ENCODE results near the gene PTCH2. TPM values are rescaled to one million over a fixed set of nuclear protein-coding genes. Genes with fewer than 3 reads are reported as not detected.
"Not testable (repeated sequence)": the region's sequence is repeated elsewhere in the genome, so short reads cannot be mapped to it uniquely, and the experiment has no call there.

The PTCH2 gene
- total RNA-seq, 2 experiments from 2014 or later: 0.61 to 0.62 TPM

- Mint-ChIP-seq H3K4me3 (no peak overlapping the region), H3K9me3 (no peaks in the 10 kb centered on the region), H3K27me3 (no peaks in the 10 kb centered on the region), H3K27ac (no peak overlapping the region), H3K36me3 (peaks cover 18% of the 10 kb centered on the region), H3K4me1 (ENCODE audit: low read depth) (no peaks in the 10 kb centered on the region)
- ChIA-PET POLR2A (interaction anchor here (0.6 kb wide), 1 partner anchor 326 kb away, joined by 3 read pairs; no protein-coding TSS in a partner anchor), CTCF (no interaction called here)
- no peak for DNase-seq
- intact Hi-C loops (cut with micrococcal nuclease): no loop called here
Observed at GRCh38 chr1:44857446-44857845, 14.4 kb upstream of the PTCH2 start.

DNA sequence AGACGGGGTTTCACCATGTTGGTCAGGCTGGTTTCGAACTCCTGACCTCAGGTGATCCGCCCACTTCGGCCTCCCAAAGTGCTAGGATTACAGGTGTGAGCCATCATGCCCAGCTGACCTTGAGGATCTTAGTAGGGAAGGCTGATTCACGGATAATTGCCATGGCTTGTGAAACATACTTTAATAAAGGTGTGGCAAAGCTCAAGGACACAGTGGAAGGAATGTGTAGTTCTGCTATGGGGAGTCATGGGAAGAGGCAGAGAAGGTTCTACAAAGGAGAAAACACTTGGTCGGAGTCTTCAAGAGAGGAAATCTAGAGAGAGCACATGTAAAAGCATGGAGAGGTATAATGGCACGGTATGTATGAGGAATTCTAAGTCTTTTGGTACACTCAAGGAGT, 12.7 kb upstream of the PTCH2 start:
- peaks cover 18% of the 10 kb centered on the region for H3K36me3 Mint-ChIP-seq
- H3K27me3 Mint-ChIP-seq: no peaks in the 10 kb centered on the region
- no peak overlapping the region for H3K27ac Mint-ChIP-seq
- no peaks in the 10 kb centered on the region for H3K9me3 Mint-ChIP-seq
- no peak overlapping the region for H3K4me3 Mint-ChIP-seq
- no peaks in the 10 kb centered on the region for H3K4me1 Mint-ChIP-seq (ENCODE audit: low read depth)
- DNase-seq: no peak
- intact Hi-C loops (cut with micrococcal nuclease): no loop called here
- ChIA-PET CTCF (no interaction called here), POLR2A (no interaction called here)

- peaks cover 4% of the 10 kb centered on the region for H3K4me1 Mint-ChIP-seq (ENCODE audit: low read depth)
- ChIA-PET CTCF (interaction anchor here (0.7 kb wide), 1 partner anchor 17 kb away, joined by 4 read pairs; no protein-coding TSS in a partner anchor), POLR2A (no interaction called here)
- no peak for DNase-seq
- no peaks in the 10 kb centered on the region for H3K27me3 Mint-ChIP-seq
- H3K27ac Mint-ChIP-seq: no peak overlapping the region
- no peaks in the 10 kb centered on the region for H3K9me3 Mint-ChIP-seq
- H3K36me3 Mint-ChIP-seq: peaks cover 21% of the 10 kb centered on the region
- no peak overlapping the region for H3K4me3 Mint-ChIP-seq
- intact Hi-C loops (cut with micrococcal nuclease): no loop called here
Observed at GRCh38 chr1:44854970-44855369, 11.9 kb upstream of the PTCH2 start.

GRCh38 chr1:44853201-44853600, 10.1 kb upstream of the PTCH2 start:
- intact Hi-C loops (cut with micrococcal nuclease): no loop called here
- ChIA-PET CTCF (interaction anchor here (1.0 kb wide), 1 partner anchor 17 kb away, joined by 3 read pairs; no protein-coding TSS in a partner anchor), POLR2A (no interaction called here)
- peaks cover 12% of the 10 kb centered on the region for H3K4me1 Mint-ChIP-seq (ENCODE audit: low read depth)
- no peaks in the 10 kb centered on the region for H3K27me3 Mint-ChIP-seq
- H3K27ac Mint-ChIP-seq: no peak overlapping the region
- H3K9me3 Mint-ChIP-seq: no peaks in the 10 kb centered on the region
- peaks cover 24% of the 10 kb centered on the region for H3K36me3 Mint-ChIP-seq
- no peak overlapping the region for H3K4me3 Mint-ChIP-seq
- no peak for DNase-seq

- intact Hi-C loops (cut with micrococcal nuclease): no loop called here
- ChIA-PET POLR2A (no interaction called here), CTCF (interaction anchor here (0.6 to 1.1 kb wide), 2 partner anchors 17 to 442 kb away, joined by 3 read pairs; no protein-coding TSS in a partner anchor)
- Mint-ChIP-seq H3K4me1 (ENCODE audit: low read depth) (peaks cover 12% of the 10 kb centered on the region), H3K9me3 (no peaks in the 10 kb centered on the region), H3K36me3 (peaks cover 18% of the 10 kb centered on the region), H3K27ac (no peak overlapping the region), H3K4me3 (no peak overlapping the region), H3K27me3 (no peaks in the 10 kb centered on the region)
- DNase-seq: no peak
Observed at GRCh38 chr1:44851308-44851707, 8.3 kb upstream of the PTCH2 start.

GRCh38 chr1:44849575-44850132, 6.6 kb upstream of the PTCH2 start:
- Mint-ChIP-seq H3K4me3 (no peak overlapping the region), H3K9me3 (no peaks in the 10 kb centered on the region), H3K4me1 (ENCODE audit: low read depth) (peaks cover 12% of the 10 kb centered on the region), H3K27me3 (no peaks in the 10 kb centered on the region), H3K27ac (no peak overlapping the region), H3K36me3 (peaks cover 12% of the 10 kb centered on the region)
- no peak for DNase-seq
- ChIA-PET POLR2A (no interaction called here), CTCF (interaction anchor here (0.6 kb wide), 1 partner anchor 31 kb away, joined by 4 read pairs; no protein-coding TSS in a partner anchor)
- intact Hi-C loops (cut with micrococcal nuclease): no loop called here

DNA sequence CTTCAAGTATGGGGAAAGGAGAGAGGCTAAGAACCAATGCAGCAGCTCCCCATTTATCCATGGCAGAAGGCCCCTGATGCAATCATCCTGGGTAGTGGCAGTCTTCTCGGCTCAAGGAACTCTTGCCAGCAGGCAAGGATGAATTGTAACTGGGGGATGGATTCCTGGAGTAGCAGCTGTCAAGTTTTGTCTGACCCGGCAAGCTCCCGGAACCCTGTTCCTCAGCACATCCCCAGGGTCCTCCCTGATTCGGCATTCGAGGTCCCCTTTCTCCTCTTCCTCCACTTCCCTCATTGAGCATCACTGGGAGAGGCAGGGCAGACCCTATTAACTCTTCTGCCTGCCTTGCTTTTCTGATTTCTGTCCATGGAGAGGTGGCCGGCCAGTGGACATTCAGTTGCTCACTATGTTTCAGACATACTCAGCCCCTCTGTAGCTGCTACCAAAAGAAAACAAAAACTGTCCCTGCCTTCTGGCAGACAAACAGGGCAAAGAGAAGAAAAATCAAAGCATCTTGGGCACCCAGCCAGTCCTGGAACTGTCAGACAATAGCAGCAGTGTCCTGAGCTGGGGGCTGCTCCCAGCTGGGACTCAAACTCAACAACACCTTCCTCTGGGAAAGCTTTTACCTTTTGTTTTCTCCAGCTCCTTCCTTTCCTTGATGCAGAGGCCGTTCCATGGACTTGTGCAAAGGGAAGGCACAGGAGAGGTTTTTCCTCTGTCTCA, 5.6 kb upstream of the PTCH2 start:
- intact Hi-C loops (cut with micrococcal nuclease): no loop called here
- no peak overlapping the region for H3K4me3 Mint-ChIP-seq
- H3K9me3 Mint-ChIP-seq: no peaks in the 10 kb centered on the region
- ChIA-PET POLR2A (no interaction called here), CTCF (interaction anchor here (1.4 to 1.6 kb wide), 2 partner anchors 13 to 56 kb away, joined by 3 to 11 read pairs; no protein-coding TSS in a partner anchor)
- no peaks in the 10 kb centered on the region for H3K27me3 Mint-ChIP-seq
- peaks cover 8% of the 10 kb centered on the region for H3K36me3 Mint-ChIP-seq
- H3K27ac Mint-ChIP-seq: no peak overlapping the region
- DNase-seq: no peak
- H3K4me1 Mint-ChIP-seq (ENCODE audit: low read depth): peaks cover 12% of the 10 kb centered on the region

DNA sequence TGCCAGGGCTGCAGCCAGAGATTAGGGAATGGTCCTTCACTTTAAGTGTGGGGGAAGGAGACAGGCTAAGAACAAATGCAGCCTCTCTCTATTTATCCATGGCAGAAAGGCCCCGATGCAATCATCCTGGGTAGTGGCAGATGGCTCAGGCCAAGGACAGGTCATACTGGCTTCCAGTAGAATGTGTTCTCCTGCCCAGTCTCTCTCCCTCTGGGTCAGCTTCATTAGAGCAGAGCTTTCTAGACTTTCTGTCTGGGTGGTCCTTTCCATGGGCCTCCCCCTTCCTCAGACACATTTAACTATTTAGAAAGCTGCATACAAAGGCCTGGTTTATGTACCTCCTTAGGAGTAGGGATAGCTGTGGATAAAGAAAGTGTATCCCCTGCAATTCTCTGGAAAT, 4.8 kb upstream of the PTCH2 start:
- Mint-ChIP-seq H3K36me3 (peaks cover 6% of the 10 kb centered on the region), H3K4me1 (ENCODE audit: low read depth) (peaks cover 12% of the 10 kb centered on the region), H3K9me3 (no peaks in the 10 kb centered on the region), H3K27me3 (no peaks in the 10 kb centered on the region), H3K4me3 (no peak overlapping the region), H3K27ac (no peak overlapping the region)
- intact Hi-C loops (cut with micrococcal nuclease): no loop called here
- DNase-seq: no peak
- ChIA-PET POLR2A (no interaction called here), CTCF (interaction anchor here (1.4 to 1.6 kb wide), 2 partner anchors 13 to 55 kb away, joined by 3 to 11 read pairs; no protein-coding TSS in a partner anchor)

GRCh38 chr1:44846985-44847384, 3.9 kb upstream of the PTCH2 start:
- Mint-ChIP-seq H3K27ac (no peak overlapping the region), H3K27me3 (peaks cover 5% of the 10 kb centered on the region), H3K4me1 (ENCODE audit: low read depth) (peaks cover 12% of the 10 kb centered on the region), H3K4me3 (no peak overlapping the region), H3K9me3 (no peaks in the 10 kb centered on the region), H3K36me3 (peaks cover 6% of the 10 kb centered on the region)
- ChIA-PET POLR2A (interaction anchor here (0.6 kb wide), 1 partner anchor 456 kb away, joined by 3 read pairs; no protein-coding TSS in a partner anchor), CTCF (no interaction called here)
- no peak for DNase-seq
- intact Hi-C loops (cut with micrococcal nuclease): no loop called here

DNA sequence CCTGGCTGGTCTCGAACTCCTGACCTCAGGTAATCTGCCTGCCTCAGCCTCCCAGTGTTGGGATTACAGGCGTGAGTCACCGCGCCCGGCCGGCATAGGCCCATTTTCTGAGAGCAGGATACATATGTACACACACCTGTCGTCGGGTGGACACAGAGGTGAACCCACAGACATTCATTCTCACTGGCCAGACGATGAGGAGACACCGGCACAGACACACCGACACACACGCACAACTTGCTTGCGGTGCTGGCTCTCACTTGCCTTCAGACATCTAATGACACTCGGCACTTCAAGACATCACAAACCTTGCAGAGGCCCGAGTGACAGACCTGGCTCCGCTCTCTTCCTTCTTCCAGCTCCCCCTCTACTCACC, 579 bp downstream of the PTCH2 start:
- POLR2A ChIA-PET: no interaction called here
- CTCF ChIA-PET: no interaction called here
- intact Hi-C loops (cut with micrococcal nuclease): no loop called here
- H3K36me3 Mint-ChIP-seq: no peaks in the 10 kb centered on the region
- H3K4me3 Mint-ChIP-seq: no peak overlapping the region
- H3K27ac Mint-ChIP-seq: no peak overlapping the region
- DNase-seq: no peak
- H3K27me3 Mint-ChIP-seq: peaks cover 18% of the 10 kb centered on the region
- no peaks in the 10 kb centered on the region for H3K9me3 Mint-ChIP-seq
- no peaks in the 10 kb centered on the region for H3K4me1 Mint-ChIP-seq (ENCODE audit: low read depth)

GRCh38 chr1:44839576-44839975, 3.5 kb downstream of the PTCH2 start:
- Mint-ChIP-seq H3K4me1 (ENCODE audit: low read depth) (peaks cover 8% of the 10 kb centered on the region), H3K9me3 (no peaks in the 10 kb centered on the region), H3K36me3 (no peaks in the 10 kb centered on the region), H3K27me3 (peaks cover 18% of the 10 kb centered on the region), H3K4me3 (no peak overlapping the region), H3K27ac (no peak overlapping the region)
- DNase-seq: no peak
- CTCF ChIA-PET: no interaction called here
- POLR2A ChIA-PET: no interaction called here
- intact Hi-C loops (cut with micrococcal nuclease): loop anchor here (5.0 kb wide), 2 partner anchors 463 to 653 kb away; partner anchors contain the start of gene TESK2

- H3K27me3 Mint-ChIP-seq: peaks cover 18% of the 10 kb centered on the region
- intact Hi-C loops (cut with micrococcal nuclease): loop anchor here (5.0 kb wide), 2 partner anchors 464 to 654 kb away; partner anchors contain the start of gene TESK2
- H3K9me3 Mint-ChIP-seq; POLR2A ChIA-PET; H3K4me3 Mint-ChIP-seq; H3K36me3 Mint-ChIP-seq; DNase-seq; H3K27ac Mint-ChIP-seq; H3K4me1 Mint-ChIP-seq (ENCODE audit: low read depth): not testable (repeated sequence)
- CTCF ChIA-PET: interaction anchor here (0.6 to 1.3 kb wide), 3 partner anchors 16 to 462 kb away, joined by 3 to 4 read pairs (median 3); no protein-coding TSS in a partner anchor
Observed at GRCh38 chr1:44838294-44838693, 4.8 kb downstream of the PTCH2 start.

Measured in activated CD4-positive, alpha-beta memory T cell treated with anti-CD3 and anti-CD28 coated beads for 36 hours (primary cell).